Right forelimb (tissue), 1 donor: Measurements from ENCODE around the gene NCBP2.
"Not testable (repeated sequence)": the region's sequence is repeated elsewhere in the genome, so short reads cannot be mapped to it uniquely, and the experiment has no call there.

Experiments
- DNase-seq: peaks from one replicate; pipeline ENCODE4 v3.0.0-alpha.2; 2018

The NCBP2 gene

GRCh38 chr3:196967412-196968232 lies 25.3 kb upstream of the NCBP2 start:
- no peak for DNase-seq

- DNase-seq = no peak
Measured at GRCh38 chr3:196966526-196967401, 24.4 kb upstream of the NCBP2 start.

- DNase-seq = no peak
Measured at GRCh38 chr3:196965804-196966173, 23.5 kb upstream of the NCBP2 start.

- no peak for DNase-seq
Measured at GRCh38 chr3:196965112-196965803, 22.9 kb upstream of the NCBP2 start.

- DNase-seq = no peak
Measured at GRCh38 chr3:196963631-196963953, 21.3 kb upstream of the NCBP2 start.

- DNase-seq = no peak
Measured at GRCh38 chr3:196962930-196963630, 20.8 kb upstream of the NCBP2 start.

- DNase-seq = no peak
Measured at GRCh38 chr3:196962108-196962929, 20.0 kb upstream of the NCBP2 start.

- DNase-seq = no peak
Measured at GRCh38 chr3:196954832-196955231, 12.5 kb upstream of the NCBP2 start.

GRCh38 chr3:196951371-196951770 lies 9.0 kb upstream of the NCBP2 start:
- no peak for DNase-seq

GRCh38 chr3:196949750-196950149 lies 7.4 kb upstream of the NCBP2 start:
- DNase-seq = no peak

GRCh38 chr3:196949285-196949619 lies 6.9 kb upstream of the NCBP2 start:
- no peak for DNase-seq

GRCh38 chr3:196948442-196949284 lies 6.3 kb upstream of the NCBP2 start:
- DNase-seq = no peak

GRCh38 chr3:196947860-196948441 lies 5.6 kb upstream of the NCBP2 start:
- no peak for DNase-seq

- no peak for DNase-seq
Measured at GRCh38 chr3:196947136-196947859, 5.0 kb upstream of the NCBP2 start.

- DNase-seq = not testable (repeated sequence)
Measured at GRCh38 chr3:196944037-196944790, 1.9 kb upstream of the NCBP2 start.

- no peak for DNase-seq
Measured at GRCh38 chr3:196942915-196943277, 568 bp upstream of the NCBP2 start.

- no peak for DNase-seq
Measured at GRCh38 chr3:196941729-196942225, 551 bp downstream of the NCBP2 start.

- no peak for DNase-seq
Measured at GRCh38 chr3:196938576-196938975, 3.8 kb downstream of the NCBP2 start.

- DNase-seq = no peak
Measured at GRCh38 chr3:196938124-196938523, 4.2 kb downstream of the NCBP2 start.
